Tibial artery (tissue), 4 donors: ENCODE data around the gene AXIN2.

Experiments
- DNase-seq, 2 donors: peaks; one replicate each; pipeline ENCODE4 v3.0.0-alpha.2; 2019
- H3K27ac ChIP-seq, 2 donors: fragments of 200-600 bp; sonication (generic) in 1 of 2; 1 replicate in 1 of 2; 2 replicates in 1 of 2; pipeline ENCODE4 v1.5.1; 2018 to 2019; ENCODE audit warnings: mild to moderate bottlenecking in 1 of 2
- H3K27me3 ChIP-seq, 2 donors: fragments of 200-600 bp; sonication (generic) in 1 of 2; one replicate each; pipeline versions ENCODE4 v1.5.1 to v1.6.0; 2016 to 2019
- H3K36me3 ChIP-seq, 3 donors: fragments of 200-600 bp; sonication (generic) in 2 of 3; one replicate each; pipeline ENCODE4 v1.5.1; 2016 to 2019; ENCODE audit warnings: mild to moderate bottlenecking in 2 of 3
- H3K4me1 ChIP-seq, 4 donors: fragments of 200-600 bp; sonication (generic) in 2 of 4; 1 replicate in 3 of 4; 2 replicates in 1 of 4; pipeline ENCODE4 v1.5.1; 2016 to 2019
- H3K4me3 ChIP-seq, 2 donors: fragments of 200-600 bp; sonication (generic) in 1 of 2; 1 replicate in 1 of 2; 2 replicates in 1 of 2; pipeline ENCODE4 v1.5.1; 2018 to 2019; ENCODE audit warnings: mild to moderate bottlenecking in 2 of 2
- H3K9me3 ChIP-seq, 3 donors: fragments of 200-600 bp; sonication (generic) in 1 of 3; one replicate each; pipeline ENCODE4 v1.5.1; 2016 to 2019
- intact Hi-C: fragments of 100-400 bp; cut with DNase I; formaldehyde crosslinking; loops from one replicate; pipeline ENCODE4 v1.15.0; 2023; ENCODE audit warnings: low total_unique reads
- TF ChIP-seq, protein P1 (sequence below), 2 experiments: fragments of 200-600 bp in 1 of 2; fragments of 450-650 bp in 1 of 2; IDR thresholded peaks; one replicate each; pipeline ENCODE4 v1.5.1; 2017 to 2019; ENCODE audit warnings: antibody characterized with exemption in 2 of 2, mild to moderate bottlenecking in 1 of 2, moderate library complexity in 1 of 2

The AXIN2 gene

DNA sequence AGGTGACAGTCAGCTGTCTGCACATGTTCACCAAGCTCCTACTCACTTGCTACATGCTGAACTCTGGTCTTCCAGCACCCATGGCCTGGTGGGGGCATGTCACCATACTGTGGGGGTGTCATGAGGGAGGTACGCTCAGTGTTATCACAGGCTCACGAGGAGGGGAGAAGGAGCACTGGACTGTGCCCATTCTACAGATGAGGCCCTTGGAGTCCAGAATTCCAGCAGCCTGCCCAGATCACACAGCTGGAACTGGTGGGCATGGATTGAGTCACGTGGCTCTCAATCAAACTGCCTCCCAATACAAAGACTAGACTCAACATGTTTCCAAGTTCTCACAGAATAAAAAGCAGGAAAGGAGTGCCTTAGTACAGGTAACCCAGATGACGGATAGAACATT, 10.7 kb downstream of the AXIN2 start:
- TF ChIP-seq, protein P1, sequence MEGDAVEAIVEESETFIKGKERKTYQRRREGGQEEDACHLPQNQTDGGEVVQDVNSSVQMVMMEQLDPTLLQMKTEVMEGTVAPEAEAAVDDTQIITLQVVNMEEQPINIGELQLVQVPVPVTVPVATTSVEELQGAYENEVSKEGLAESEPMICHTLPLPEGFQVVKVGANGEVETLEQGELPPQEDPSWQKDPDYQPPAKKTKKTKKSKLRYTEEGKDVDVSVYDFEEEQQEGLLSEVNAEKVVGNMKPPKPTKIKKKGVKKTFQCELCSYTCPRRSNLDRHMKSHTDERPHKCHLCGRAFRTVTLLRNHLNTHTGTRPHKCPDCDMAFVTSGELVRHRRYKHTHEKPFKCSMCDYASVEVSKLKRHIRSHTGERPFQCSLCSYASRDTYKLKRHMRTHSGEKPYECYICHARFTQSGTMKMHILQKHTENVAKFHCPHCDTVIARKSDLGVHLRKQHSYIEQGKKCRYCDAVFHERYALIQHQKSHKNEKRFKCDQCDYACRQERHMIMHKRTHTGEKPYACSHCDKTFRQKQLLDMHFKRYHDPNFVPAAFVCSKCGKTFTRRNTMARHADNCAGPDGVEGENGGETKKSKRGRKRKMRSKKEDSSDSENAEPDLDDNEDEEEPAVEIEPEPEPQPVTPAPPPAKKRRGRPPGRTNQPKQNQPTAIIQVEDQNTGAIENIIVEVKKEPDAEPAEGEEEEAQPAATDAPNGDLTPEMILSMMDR (IDR thresholded peaks at IDR 0.05) = no peak
- peaks cover 0 to 9% (median 0%) of the 10 kb centered on the region in 3 donors for H3K36me3 ChIP-seq

DNA sequence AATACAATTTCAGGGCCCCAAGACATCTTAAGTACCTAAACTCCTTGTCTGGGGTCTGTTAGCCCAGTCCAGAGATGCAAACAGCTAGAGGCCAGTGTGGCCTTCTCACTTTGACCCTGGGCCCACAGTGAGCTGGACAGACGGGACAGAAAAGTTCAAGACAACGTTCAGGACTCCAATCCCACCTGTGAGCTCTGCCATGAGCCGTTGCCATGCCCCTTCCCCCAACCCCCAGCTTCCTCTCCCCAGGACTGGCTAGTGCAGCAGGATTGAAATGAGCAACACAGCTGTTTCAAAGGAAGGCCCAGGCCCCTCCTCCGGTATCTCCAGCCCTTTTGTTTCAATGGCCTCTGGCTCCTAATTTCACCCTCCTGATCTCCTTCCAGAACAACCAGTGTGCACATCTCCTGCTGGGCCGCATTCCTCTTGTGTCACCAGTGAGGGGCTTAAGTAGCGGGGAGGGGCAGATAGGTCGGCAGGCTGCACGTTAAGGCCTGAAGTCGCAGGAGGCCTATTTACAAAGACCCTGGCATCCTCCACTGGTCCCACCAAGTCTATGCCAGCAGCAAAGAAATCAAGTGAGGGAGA, 11.3 kb downstream of the AXIN2 start:
- Histone ChIP-seq H3K4me3 (no peak overlapping the region), H3K27me3 (no peaks in the 10 kb centered on the region), H3K9me3 (no peaks in the 10 kb centered on the region), H3K27ac (no peak overlapping the region), H3K36me3 (peaks cover 0 to 9% (median 0%) of the 10 kb centered on the region in 3 donors), H3K4me1 (peaks cover 0 to 13% (median 5%) of the 10 kb centered on the region in 4 donors)
- TF ChIP-seq, protein P1 (IDR thresholded peaks at IDR 0.05) = no peak
- DNase-seq = no peak
- intact Hi-C loops = no loop called here

More for the DNA sequence above, 10.7 kb downstream of the AXIN2 start:
- no peak overlapping the region for H3K27ac ChIP-seq
- H3K4me1 ChIP-seq = peaks cover 0 to 13% (median 7%) of the 10 kb centered on the region in 4 donors
- no peak overlapping the region for H3K4me3 ChIP-seq
- intact Hi-C loops = no loop called here
- no peak for DNase-seq
- no peaks in the 10 kb centered on the region for H3K27me3 ChIP-seq
- H3K9me3 ChIP-seq = no peaks in the 10 kb centered on the region

DNA sequence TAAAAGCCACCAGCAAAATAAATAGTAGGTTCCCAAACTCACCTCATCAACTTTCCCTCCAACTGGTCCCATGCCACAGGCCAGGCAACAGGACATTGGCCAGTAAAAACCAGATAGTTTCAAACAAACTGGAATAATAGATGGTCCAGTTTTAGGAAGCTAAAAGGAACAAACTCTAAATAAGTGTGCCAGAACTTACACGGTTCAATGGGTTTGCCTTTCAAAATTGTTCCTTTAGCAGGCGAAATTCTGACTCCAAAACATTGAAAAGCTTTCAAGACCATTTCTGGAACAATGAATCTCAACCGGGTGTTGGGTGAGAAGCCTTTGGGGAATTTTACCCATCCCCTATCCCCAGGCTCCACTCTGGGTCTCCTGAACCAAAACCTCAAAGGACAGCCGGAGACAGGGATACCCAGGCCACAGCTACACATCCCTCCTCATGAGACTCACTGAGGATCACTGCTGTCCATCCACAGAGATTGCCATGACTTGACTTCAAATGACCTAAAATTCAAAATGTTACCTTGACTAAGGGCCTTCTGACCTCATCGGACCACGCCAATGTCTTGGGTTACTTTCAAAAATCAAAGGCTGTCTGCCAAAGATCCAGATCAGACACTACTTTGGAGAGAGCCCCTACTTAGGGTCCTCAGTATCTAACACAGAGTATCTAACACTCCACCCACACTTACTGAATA, 13.0 kb downstream of the AXIN2 start:
- TF ChIP-seq, protein P1 (IDR thresholded peaks at IDR 0.05) = no peak
- intact Hi-C loops = no loop called here
- Histone ChIP-seq H3K27me3 (no peaks in the 10 kb centered on the region), H3K4me1 (peaks cover 0 to 13% (median 5%) of the 10 kb centered on the region in 4 donors), H3K27ac (no peak overlapping the region), H3K4me3 (no peak overlapping the region), H3K36me3 (peaks cover 0 to 9% (median 6%) of the 10 kb centered on the region in 3 donors), H3K9me3 (no peaks in the 10 kb centered on the region)
- no peak for DNase-seq

DNA sequence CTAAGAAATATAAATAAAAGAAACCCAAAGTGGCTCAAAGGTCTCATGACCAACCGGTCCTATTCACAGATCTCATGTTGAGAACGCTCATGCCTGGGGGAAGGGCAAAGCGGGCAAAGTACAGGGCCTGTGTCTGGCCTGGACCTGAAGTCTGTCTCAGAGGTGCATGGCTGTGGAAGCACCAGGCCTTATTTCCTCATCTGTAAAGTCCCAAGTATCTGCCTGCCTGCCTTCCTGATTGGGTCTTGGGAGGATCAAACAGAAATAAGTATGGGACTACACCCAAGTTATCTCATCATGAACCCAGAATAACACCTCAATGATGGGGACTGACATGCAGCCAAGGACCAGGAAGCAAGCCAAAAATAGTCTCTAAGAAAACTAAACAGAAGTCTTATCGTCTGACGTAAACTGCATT, 14.2 kb downstream of the AXIN2 start:
- Histone ChIP-seq H3K36me3 (peaks cover 0 to 9% (median 6%) of the 10 kb centered on the region in 3 donors), H3K4me3 (no peak overlapping the region), H3K27me3 (no peaks in the 10 kb centered on the region), H3K4me1 (peaks cover 0 to 13% (median 5%) of the 10 kb centered on the region in 4 donors), H3K9me3 (no peaks in the 10 kb centered on the region), H3K27ac (no peak overlapping the region)
- TF ChIP-seq, protein P1 (IDR thresholded peaks at IDR 0.05) = no peak
- no peak for DNase-seq
- intact Hi-C loops = no loop called here

DNA sequence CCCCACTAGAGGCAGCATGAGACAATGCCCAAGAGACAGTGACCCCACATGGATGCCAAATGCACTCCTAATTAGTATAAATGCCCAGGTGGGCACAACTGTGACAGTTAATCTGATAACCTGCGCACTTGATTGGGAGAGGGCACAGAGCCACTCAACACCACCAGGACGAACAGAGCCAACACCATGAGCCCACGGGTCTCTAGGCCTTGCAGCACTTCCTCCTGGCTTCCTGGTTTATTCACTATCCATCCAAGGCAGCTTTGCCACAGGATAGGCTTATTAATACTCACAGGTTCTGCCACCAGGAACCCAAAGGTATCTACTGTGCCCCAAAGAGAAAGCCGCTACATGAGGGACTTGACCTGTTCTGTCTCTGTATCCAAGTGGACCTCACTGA, 14.9 kb downstream of the AXIN2 start:
- Histone ChIP-seq H3K9me3 (no peaks in the 10 kb centered on the region), H3K4me1 (peaks cover 0 to 13% (median 5%) of the 10 kb centered on the region in 4 donors), H3K4me3 (no peak overlapping the region), H3K27ac (no peak overlapping the region), H3K27me3 (no peaks in the 10 kb centered on the region), H3K36me3 (peaks cover 0 to 9% (median 6%) of the 10 kb centered on the region in 3 donors)
- TF ChIP-seq, protein P1 (IDR thresholded peaks at IDR 0.05) = no peak
- DNase-seq = no peak
- intact Hi-C loops = no loop called here
